ENCODE measurements around the gene FLYWCH1. TPM values are rescaled to one million over a fixed set of nuclear protein-coding genes. Genes with fewer than 3 reads are reported as not detected.

Gene FLYWCH1
- total RNA-seq, 1 experiment from 2014 or later: 12.5 TPM

GRCh38 chr16:2865651-2866050 is 46.1 kb upstream of the FLYWCH1 start:
- no peak for DNase-seq
- no peak overlapping the region for H3T11ph ChIP-seq (ENCODE audit: low read length)
- Mint-ChIP-seq H3K27ac (no peak overlapping the region), H3K9me3 (peaks cover 6 to 7% of the 10 kb centered on the region in 2 experiments), H3K27me3 (ENCODE audit: low read depth) (peaks cover 71% of the 10 kb centered on the region), H3K4me3 (no peak overlapping the region; a peak in 1 of 5 replicates), H3K36me3 (ENCODE audit: insufficient read depth in 1 of 3, low read depth in 3 of 3) (peaks cover 0 to 2% (median 0%) of the 10 kb centered on the region in 3 experiments; a peak in 1 of 7 replicates), H3K4me1 (0 out of 4 replicates have a peak, but pooled peaks cover 0 to 3% of the 10 kb centered on the region in 2 experiments)
- no peak overlapping the region for H3K23ac ChIP-seq (ENCODE audit: insufficient read length, low read depth, low read length)
- H2BK15ac ChIP-seq (ENCODE audit: low read depth, low read length): no peak overlapping the region
- peaks cover 2% of the 10 kb centered on the region for H3K23me2 ChIP-seq (ENCODE audit: insufficient read length, low read depth, low read length, poor library complexity, severe bottlenecking)
- no peaks in the 10 kb centered on the region for H3K4me1 ChIP-seq (ENCODE audit: insufficient read depth, low read length)
- TF ChIP-seq, protein P1, sequence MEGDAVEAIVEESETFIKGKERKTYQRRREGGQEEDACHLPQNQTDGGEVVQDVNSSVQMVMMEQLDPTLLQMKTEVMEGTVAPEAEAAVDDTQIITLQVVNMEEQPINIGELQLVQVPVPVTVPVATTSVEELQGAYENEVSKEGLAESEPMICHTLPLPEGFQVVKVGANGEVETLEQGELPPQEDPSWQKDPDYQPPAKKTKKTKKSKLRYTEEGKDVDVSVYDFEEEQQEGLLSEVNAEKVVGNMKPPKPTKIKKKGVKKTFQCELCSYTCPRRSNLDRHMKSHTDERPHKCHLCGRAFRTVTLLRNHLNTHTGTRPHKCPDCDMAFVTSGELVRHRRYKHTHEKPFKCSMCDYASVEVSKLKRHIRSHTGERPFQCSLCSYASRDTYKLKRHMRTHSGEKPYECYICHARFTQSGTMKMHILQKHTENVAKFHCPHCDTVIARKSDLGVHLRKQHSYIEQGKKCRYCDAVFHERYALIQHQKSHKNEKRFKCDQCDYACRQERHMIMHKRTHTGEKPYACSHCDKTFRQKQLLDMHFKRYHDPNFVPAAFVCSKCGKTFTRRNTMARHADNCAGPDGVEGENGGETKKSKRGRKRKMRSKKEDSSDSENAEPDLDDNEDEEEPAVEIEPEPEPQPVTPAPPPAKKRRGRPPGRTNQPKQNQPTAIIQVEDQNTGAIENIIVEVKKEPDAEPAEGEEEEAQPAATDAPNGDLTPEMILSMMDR (conservative IDR thresholded peaks at IDR 0.05): no peak
- WGBS (ENCODE audit: extremely low coverage, insufficient read length, low lambda C conversion rate): no CpG with 5 or more reads among the region's 4 CpGs
- H2AFZ ChIP-seq (ENCODE audit: low read length): no peak overlapping the region
- no peak overlapping the region for H4K5ac ChIP-seq (ENCODE audit: insufficient read length, low read depth, low read length)
- H2BK5ac ChIP-seq (ENCODE audit: insufficient read length, low read length): no peak overlapping the region
- no peak overlapping the region for H3K18ac ChIP-seq (ENCODE audit: insufficient read length, low read depth, low read length)
- H3K4ac ChIP-seq (ENCODE audit: low read depth, low read length): no peak overlapping the region
- H3K14ac ChIP-seq (ENCODE audit: insufficient read depth, low read length): no peak overlapping the region
- H2BK120ac ChIP-seq (ENCODE audit: low read depth, low read length, poor library complexity, severe bottlenecking): no peak overlapping the region
- H3K9me3 ChIP-seq (ENCODE audit: control insufficient read depth, low read depth, low read length): no peaks in the 10 kb centered on the region
- no peak overlapping the region for H2BK12ac ChIP-seq (ENCODE audit: insufficient read length, low read depth, low read length)
- H2AK5ac ChIP-seq (ENCODE audit: insufficient read length, low read length): no peak overlapping the region
- H2BK20ac ChIP-seq (ENCODE audit: low read depth, low read length, poor library complexity, severe bottlenecking): no peak overlapping the region
- no peak overlapping the region for H3K56ac ChIP-seq (ENCODE audit: insufficient read length, low read depth, low read length)
- no peak overlapping the region for H3K9ac ChIP-seq (ENCODE audit: extremely low read depth, insufficient read length, low read length)
- H4K20me1 ChIP-seq (ENCODE audit: control insufficient read depth, insufficient read depth, insufficient read length): no peaks in the 10 kb centered on the region
- no peaks in the 10 kb centered on the region for H3K79me2 ChIP-seq (ENCODE audit: insufficient read depth, low read length)
- H3K79me1 ChIP-seq (ENCODE audit: insufficient read depth, low read depth, low read length, poor library complexity, severe bottlenecking): no peaks in the 10 kb centered on the region
- no peak overlapping the region for H3K27ac ChIP-seq (ENCODE audit: insufficient read length, low read depth, low read length)
- peaks cover 3% of the 10 kb centered on the region; the same call in 1 of the 2 replicates for H3K27me3 ChIP-seq (ENCODE audit: insufficient read depth, low read length)
- no peak overlapping the region for H3K4me2 ChIP-seq (ENCODE audit: insufficient read depth, insufficient read length, low read length)
- H4K91ac ChIP-seq (ENCODE audit: insufficient read length, low read depth, low read length): no peak overlapping the region
- H4K8ac ChIP-seq (replicated peaks; ENCODE audit: insufficient read length, low read depth, low read length): no peak overlapping the region

All from H9 (cell line).